Suprapubic skin (tissue), 4 donors: ENCODE results near the gene SAMM50. TPM values are rescaled to one million over a fixed set of nuclear protein-coding genes. Genes with fewer than 3 reads are reported as not detected.
A peak's percentile ranks its signal among the peaks of the same experiment; 100 is the strongest.

Experiments used
- DNase-seq, 2 donors: peaks; one replicate each; pipeline ENCODE4 v3.0.0-alpha.2; 2019; ENCODE audit warnings: low spot score in 2 of 2
- H3K27ac ChIP-seq: fragments of 200-600 bp; sonication (generic); one replicate; pipeline ENCODE4 v1.5.1; 2019
- H3K27me3 ChIP-seq: fragments of 200-600 bp; sonication (generic); one replicate; pipeline ENCODE4 v1.5.1; 2019
- H3K36me3 ChIP-seq: fragments of 200-600 bp; sonication (generic); one replicate; pipeline ENCODE4 v1.5.1; 2019
- H3K4me1 ChIP-seq: fragments of 200-600 bp; sonication (generic); one replicate; pipeline ENCODE4 v1.5.1; 2019
- H3K4me3 ChIP-seq: fragments of 200-600 bp; sonication (generic); one replicate; pipeline ENCODE4 v1.5.1; 2019; ENCODE audit warnings: mild to moderate bottlenecking
- H3K9me3 ChIP-seq: fragments of 200-600 bp; sonication (generic); one replicate; pipeline ENCODE4 v1.5.1; 2019
- CTCF ChIP-seq, 2 donors: fragments of 200-600 bp in 1 of 2; fragments of 450-650 bp in 1 of 2; sonication (generic) in 1 of 2; IDR thresholded peaks; one replicate each; pipeline ENCODE4 v1.5.1; 2016 to 2019; ENCODE audit warnings: antibody characterized with exemption in 2 of 2, mild to moderate bottlenecking in 1 of 2, moderate library complexity in 1 of 2
- EP300 ChIP-seq: sonication (generic); formaldehyde crosslinking; IDR thresholded peaks from one replicate; pipeline ENCODE4 v1.6.1; 2017; ENCODE audit warnings: antibody characterized with exemption
- POLR2A ChIP-seq, 2 donors: fragments of 450-650 bp; IDR thresholded peaks; one replicate each; pipeline ENCODE4 v1.6.1; 2017; ENCODE audit warnings: antibody characterized with exemption in 2 of 2, mild to moderate bottlenecking in 2 of 2, moderate library complexity in 2 of 2
- POLR2AphosphoS5 ChIP-seq, 3 donors: sonication (generic); formaldehyde crosslinking; IDR thresholded peaks; one replicate each; pipeline ENCODE4 v1.6.1; 2017; ENCODE audit warnings: antibody characterized with exemption in 3 of 3
- WGBS: methylation state at CpG from one replicate; pipeline ENCODE4 v1.1.5; 2018; 5-methylcytosine and 5-hydroxymethylcytosine counted together
- total RNA-seq, 4 donors: library from RNA; depleted of rRNA; stranded (reverse); fragments of >200 nt; gene quantifications; one replicate each; pipeline ENCODE4 v1.1.0, GENCODE V29; 2016

SAMM50 gene
- total RNA-seq, 4 donors from 2014 or later = 32.1 to 41.1 (median 33.8) TPM

- Histone ChIP-seq H3K4me3 (no peak overlapping the region), H3K36me3 (no peaks in the 10 kb centered on the region), H3K27me3 (no peaks in the 10 kb centered on the region), H3K9me3 (no peaks in the 10 kb centered on the region), H3K4me1 (peaks cover 19% of the 10 kb centered on the region), H3K27ac (no peak overlapping the region)
- TF ChIP-seq POLR2A (IDR thresholded peaks at IDR 0.05) (no peak), POLR2AphosphoS5 (IDR thresholded peaks at IDR 0.05) (no peak), EP300 (no peak), CTCF (IDR thresholded peaks at IDR 0.05) (no peak)
- 76% methylated on average over 8 of the region's 8 CpGs for WGBS
- DNase-seq = no peak
Observed at GRCh38 chr22:44033694-44034093, 78.5 kb downstream of the SAMM50 start.

- Histone ChIP-seq H3K27ac (peak overlapping the region; percentile 44), H3K4me3 (no peak overlapping the region), H3K36me3 (no peaks in the 10 kb centered on the region), H3K27me3 (no peaks in the 10 kb centered on the region), H3K9me3 (no peaks in the 10 kb centered on the region), H3K4me1 (peaks cover 15% of the 10 kb centered on the region)
- 28% methylated on average over 9 of the region's 9 CpGs for WGBS
- TF ChIP-seq CTCF (IDR thresholded peaks at IDR 0.05) = no peak
- TF ChIP-seq POLR2AphosphoS5 (IDR thresholded peaks at IDR 0.05) = peak in 1 of 3 donors; percentile 24
- no peak for DNase-seq
Observed at GRCh38 chr22:44037519-44038375, 82.5 kb downstream of the SAMM50 start.

GRCh38 chr22:44039566-44040171 lies 84.4 kb downstream of the SAMM50 start:
- Histone ChIP-seq H3K4me3 (no peak overlapping the region), H3K27me3 (no peaks in the 10 kb centered on the region), H3K9me3 (no peaks in the 10 kb centered on the region), H3K36me3 (no peaks in the 10 kb centered on the region), H3K4me1 (peaks cover 15% of the 10 kb centered on the region), H3K27ac (no peak overlapping the region)
- no peak for DNase-seq
- 93% methylated on average over 8 of the region's 8 CpGs for WGBS
- TF ChIP-seq POLR2A (IDR thresholded peaks at IDR 0.05) (no peak), EP300 (no peak), POLR2AphosphoS5 (IDR thresholded peaks at IDR 0.05) (no peak), CTCF (IDR thresholded peaks at IDR 0.05) (no peak)

- no peak for DNase-seq
- Histone ChIP-seq H3K36me3 (no peaks in the 10 kb centered on the region), H3K27ac (no peak overlapping the region), H3K9me3 (no peaks in the 10 kb centered on the region), H3K4me1 (peaks cover 11% of the 10 kb centered on the region), H3K4me3 (no peak overlapping the region), H3K27me3 (no peaks in the 10 kb centered on the region)
- WGBS = 73% methylated on average over 20 of the region's 20 CpGs
- TF ChIP-seq EP300 = no peak
- TF ChIP-seq POLR2A (IDR thresholded peaks at IDR 0.05) = no peak
- TF ChIP-seq POLR2AphosphoS5 (IDR thresholded peaks at IDR 0.05) = no peak
- TF ChIP-seq CTCF (IDR thresholded peaks at IDR 0.05) = no peak
Observed at GRCh38 chr22:44042249-44043218, 87.3 kb downstream of the SAMM50 start.
